ENCODE results near the gene CDADC1. TPM values are rescaled to one million over a fixed set of nuclear protein-coding genes. Genes with fewer than 3 reads are reported as not detected.

The CDADC1 gene
- polyA plus RNA-seq, 1 of the 3 experiments (the other 2 are of a cell fraction), result 3.5 TPM

DNA sequence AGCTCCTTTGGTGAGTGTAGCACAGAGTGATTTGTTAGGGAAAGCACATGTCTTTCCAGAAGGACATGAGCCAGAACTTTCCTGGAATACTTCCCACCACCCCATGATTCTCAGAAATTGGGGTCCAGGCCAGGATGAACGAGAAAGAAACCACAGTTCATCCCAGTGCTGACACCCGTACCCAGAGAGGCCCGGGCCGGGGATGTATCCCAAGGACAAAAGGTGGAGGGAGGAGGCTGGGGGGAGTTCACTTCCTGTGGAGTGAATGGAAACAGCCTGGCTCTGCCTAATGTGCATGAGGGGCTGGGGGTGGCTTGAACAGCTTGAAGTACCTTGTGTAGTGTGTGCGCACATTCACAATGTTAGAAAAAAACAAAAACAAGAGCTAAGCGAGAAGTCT, 47.5 kb downstream of the CDADC1 start (continued):
- TF ChIP-seq CTCF (IDR thresholded peaks at IDR 0.05) (no peak), TCF12 (IDR thresholded peaks at IDR 0.05) (no peak), MAX (IDR thresholded peaks at IDR 0.05; ENCODE audit: low read depth) (no peak), ELF1 (IDR thresholded peaks at IDR 0.05) (no peak)

GRCh38 chr13:49296659-49297058, 48.9 kb downstream of the CDADC1 start:
- Histone ChIP-seq H3K9me3 (no peaks in the 10 kb centered on the region), H4K20me1 (ENCODE audit: insufficient read depth) (no peaks in the 10 kb centered on the region), H3F3A (replicated peaks; ENCODE audit: insufficient read depth) (no peaks in the 10 kb centered on the region), H3K9me2 (no peaks in the 10 kb centered on the region), H3K4me3 (ENCODE audit: low read depth in 2 of 2, low read length in 1 of 2) (no peak overlapping the region), H3K9ac (no peak overlapping the region), H3K79me2 (ENCODE audit: insufficient read depth) (no peaks in the 10 kb centered on the region), H2AFZ (ENCODE audit: low read depth) (no peak overlapping the region), H3K36me3 (replicated peaks in 1 of 2; ENCODE audit: control insufficient read depth in 1 of 2, insufficient read depth in 2 of 2, low read length in 1 of 2) (no peaks in the 10 kb centered on the region), H3K27ac (ENCODE audit: low read depth in 2 of 2, low read length in 1 of 2) (no peak overlapping the region), H3K27me3 (ENCODE audit: insufficient read depth) (no peaks in the 10 kb centered on the region), H3K4me2 (no peak overlapping the region), H3K4me1 (ENCODE audit: control insufficient read depth in 1 of 2, insufficient read depth in 2 of 2, low read depth in 1 of 2, low read length in 1 of 2) (peaks cover 0 to 3% of the 10 kb centered on the region in 2 experiments; a peak in 2 of 4 replicates)
- ChIA-PET POLR2A (no interaction called here), CTCF (interaction anchor here (4.7 kb wide), 1 partner anchor 311 kb away, joined by 32 read pairs; no protein-coding TSS in a partner anchor)
- 94% methylated on average over 2 of the region's 2 CpGs for WGBS (ENCODE audit: low lambda C conversion rate)
- TF ChIP-seq, protein P1, sequence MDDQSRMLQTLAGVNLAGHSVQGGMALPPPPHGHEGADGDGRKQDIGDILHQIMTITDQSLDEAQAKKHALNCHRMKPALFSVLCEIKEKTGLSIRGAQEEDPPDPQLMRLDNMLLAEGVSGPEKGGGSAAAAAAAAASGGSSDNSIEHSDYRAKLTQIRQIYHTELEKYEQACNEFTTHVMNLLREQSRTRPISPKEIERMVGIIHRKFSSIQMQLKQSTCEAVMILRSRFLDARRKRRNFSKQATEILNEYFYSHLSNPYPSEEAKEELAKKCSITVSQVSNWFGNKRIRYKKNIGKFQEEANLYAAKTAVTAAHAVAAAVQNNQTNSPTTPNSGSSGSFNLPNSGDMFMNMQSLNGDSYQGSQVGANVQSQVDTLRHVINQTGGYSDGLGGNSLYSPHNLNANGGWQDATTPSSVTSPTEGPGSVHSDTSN (IDR thresholded peaks at IDR 0.05), result no peak
- TF ChIP-seq EZH2phosphoT487 (IDR thresholded peaks at IDR 0.05; ENCODE audit: borderline replicate concordance, low read depth) (no peak), CTCF (IDR thresholded peaks at IDR 0.05) (no peak), NRF1 (IDR thresholded peaks at IDR 0.05; ENCODE audit: low read depth, low read length) (no peak), ELF1 (IDR thresholded peaks at IDR 0.05) (no peak), TCF12 (IDR thresholded peaks at IDR 0.05) (no peak), GABPA (IDR thresholded peaks at IDR 0.05; ENCODE audit: low read depth) (no peak), JUND (IDR thresholded peaks at IDR 0.05) (no peak), TAF1 (IDR thresholded peaks at IDR 0.05; ENCODE audit: borderline replicate concordance, low read depth, low read length) (no peak), POLR2AphosphoS5 (IDR thresholded peaks at IDR 0.05; ENCODE audit: low read depth, low read length) (no peak)
- TF ChIP-seq, protein P2, sequence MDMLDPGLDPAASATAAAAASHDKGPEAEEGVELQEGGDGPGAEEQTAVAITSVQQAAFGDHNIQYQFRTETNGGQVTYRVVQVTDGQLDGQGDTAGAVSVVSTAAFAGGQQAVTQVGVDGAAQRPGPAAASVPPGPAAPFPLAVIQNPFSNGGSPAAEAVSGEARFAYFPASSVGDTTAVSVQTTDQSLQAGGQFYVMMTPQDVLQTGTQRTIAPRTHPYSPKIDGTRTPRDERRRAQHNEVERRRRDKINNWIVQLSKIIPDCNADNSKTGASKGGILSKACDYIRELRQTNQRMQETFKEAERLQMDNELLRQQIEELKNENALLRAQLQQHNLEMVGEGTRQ (IDR thresholded peaks at IDR 0.05; ENCODE audit: borderline replicate concordance, low read depth, low read length), result no peak
- DNase-seq, result no peak

Data from SK-N-SH (cell line).